ENCODE data around the gene TMEM255B. TPM values are rescaled to one million over a fixed set of nuclear protein-coding genes. Genes with fewer than 3 reads are reported as not detected.

Gene TMEM255B
- total and polyA plus RNA-seq, 9 of the 15 experiments (the other 6 are each of a cell fraction or from before 2014, with no cell fraction given), result 0.01 to 0.75 (median 0.23) TPM

DNA sequence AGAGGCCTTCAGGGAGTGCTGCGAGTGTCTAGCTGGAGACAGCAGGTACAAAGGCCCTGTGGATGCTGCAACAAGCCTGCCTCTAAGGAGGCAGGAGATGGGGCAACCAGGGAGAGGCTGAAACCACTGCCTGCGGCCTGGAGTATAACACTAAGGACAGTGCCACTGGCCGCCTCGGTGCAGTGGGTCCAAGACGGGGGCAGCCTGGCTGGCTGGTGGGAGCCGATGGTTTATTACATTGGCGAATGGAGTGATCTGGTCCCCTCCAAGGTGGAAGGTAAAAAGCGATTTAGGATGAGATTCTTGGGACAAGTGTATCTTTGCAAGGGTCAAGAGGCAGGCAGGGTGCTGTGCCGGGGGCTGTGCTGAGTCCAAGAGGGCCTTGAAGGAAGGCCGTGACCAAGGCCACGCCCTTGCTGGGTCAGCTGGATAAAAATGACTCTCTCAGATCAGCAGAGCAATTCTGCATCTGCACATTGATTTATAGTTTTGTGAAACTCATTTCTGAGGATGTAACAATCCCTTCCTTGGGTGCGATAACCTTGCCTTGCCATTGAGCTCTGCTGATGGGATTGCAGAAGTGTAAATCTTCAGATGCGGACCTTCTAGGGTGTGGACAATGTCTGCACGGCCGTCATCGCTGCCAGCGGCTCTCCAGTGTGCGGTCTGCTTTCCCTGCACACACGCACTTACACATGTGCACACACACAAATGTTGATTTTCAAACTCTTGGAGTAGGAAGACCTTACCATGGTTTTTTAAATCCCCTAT is 6.0 kb downstream of the TMEM255B start:
- Histone ChIP-seq H3K4me3 (no peak overlapping the region), H3K27ac (ENCODE audit: extremely low read depth, low read depth, low read length) (no peak overlapping the region), H3K79me2 (ENCODE audit: control insufficient read depth, insufficient read depth, low read length) (no peaks in the 10 kb centered on the region), H4K20me1 (replicated peaks; ENCODE audit: control insufficient read depth, insufficient read depth, low read length) (0 out of 2 replicates have a peak, but pooled peaks cover 5% of the 10 kb centered on the region), H3K4me2 (ENCODE audit: insufficient read depth, low read length) (no peak overlapping the region), H3K9me1 (ENCODE audit: control insufficient read depth, insufficient read depth, low read length) (no peaks in the 10 kb centered on the region), H3K9ac (ENCODE audit: insufficient read depth in 1 of 2, low read depth in 2 of 2, low read length in 2 of 2) (no peak overlapping the region), H3K36me3 (ENCODE audit: control insufficient read depth, insufficient read depth, low read length) (no peaks in the 10 kb centered on the region), H3K9me3 (replicated peaks; ENCODE audit: control insufficient read depth, insufficient read depth, low read depth, low read length) (no peaks in the 10 kb centered on the region), H3K27me3 (ENCODE audit: control insufficient read depth in 2 of 2, insufficient read depth in 2 of 2, low read length in 2 of 2) (peaks cover 30 to 80% of the 10 kb centered on the region in 2 experiments), H3K4me1 (replicated peaks in 1 of 2; ENCODE audit: control insufficient read depth in 2 of 2, insufficient read depth in 2 of 2, low read length in 2 of 2) (peaks cover 4 to 11% of the 10 kb centered on the region in 2 experiments; a peak in 4 of 5 replicates), H2AFZ (ENCODE audit: low read depth, low read length) (no peak overlapping the region)
- in situ Hi-C loops (cut with MboI) (no loop called here), intact Hi-C loops (cut with micrococcal nuclease) (no loop called here)
- DNase-seq (ENCODE audit: extremely low read depth in 1 of 4, low spot score in 3 of 4), result no peak
- 14% methylated on average over 19 of the region's 19 CpGs for WGBS (ENCODE audit: insufficient coverage, low coverage, missing lambda C conversion rate)
- ChIA-PET POLR2A (no interaction called here), CTCF (ENCODE audit: low intra/inter-chr PET ratio) (no interaction called here)
- no peak for ATAC-seq
- TF ChIP-seq POLR2AphosphoS2 (IDR thresholded peaks at IDR 0.05; ENCODE audit: low read length) (no peak), MEIS2 (IDR thresholded peaks at IDR 0.05; ENCODE audit: partially characterized antibody) (peak; percentile 16)
- BruUV-seq (replicated peaks), result no TSS peak
- FAIRE-seq, result no peak

DNA sequence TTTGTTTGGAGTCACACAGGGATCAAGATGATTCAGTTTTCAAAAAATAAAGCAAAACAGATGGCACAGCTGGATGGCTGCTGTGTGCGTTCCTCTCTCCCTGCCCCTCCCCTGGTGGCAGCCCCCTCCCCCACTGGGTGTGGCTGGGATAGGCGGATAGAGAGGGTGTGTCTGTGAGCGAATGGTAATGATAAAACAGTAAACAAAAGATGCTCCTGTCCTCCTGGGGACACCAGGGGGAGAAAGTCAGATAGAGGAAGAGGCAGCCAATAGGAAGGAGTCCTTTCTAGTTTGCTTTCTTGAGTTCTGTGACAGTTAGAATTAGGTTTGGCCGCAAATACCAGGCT is 6.5 kb downstream of the TMEM255B start:
- no peaks in the 10 kb centered on the region for H3K79me2 ChIP-seq (ENCODE audit: control insufficient read depth, insufficient read depth, low read length)
- H3K4me3 ChIP-seq, result no peak overlapping the region
- peaks cover 30 to 82% of the 10 kb centered on the region in 2 experiments for H3K27me3 ChIP-seq (ENCODE audit: control insufficient read depth in 2 of 2, insufficient read depth in 2 of 2, low read length in 2 of 2)
- no peaks in the 10 kb centered on the region for H3K9me1 ChIP-seq (ENCODE audit: control insufficient read depth, insufficient read depth, low read length)
- FAIRE-seq (no peak), DNase-seq (ENCODE audit: extremely low read depth in 1 of 4, low spot score in 3 of 4) (peak in 3 of 4 experiments; percentile 17 to 30 (median 24)), ATAC-seq (peak; percentile 62)
- H4K20me1 ChIP-seq (replicated peaks; ENCODE audit: control insufficient read depth, insufficient read depth, low read length), result 0 out of 2 replicates have a peak, but pooled peaks cover 5% of the 10 kb centered on the region
- no peaks in the 10 kb centered on the region for H3K36me3 ChIP-seq (ENCODE audit: control insufficient read depth, insufficient read depth, low read length)
- H3K27ac ChIP-seq (ENCODE audit: extremely low read depth, low read depth, low read length), result no peak overlapping the region
- H3K4me1 ChIP-seq (replicated peaks in 1 of 2; ENCODE audit: control insufficient read depth in 2 of 2, insufficient read depth in 2 of 2, low read length in 2 of 2), result peaks cover 4 to 11% of the 10 kb centered on the region in 2 experiments; a peak in 4 of 5 replicates
- ChIA-PET CTCF (ENCODE audit: low intra/inter-chr PET ratio) (no interaction called here), POLR2A (no interaction called here)
- intact Hi-C loops (cut with micrococcal nuclease), result no loop called here
- no TSS peak for BruUV-seq (replicated peaks)
- in situ Hi-C loops (cut with MboI), result no loop called here
- no peak overlapping the region for H2AFZ ChIP-seq (ENCODE audit: low read depth, low read length)
- 0% methylated on average over 3 of the region's 4 CpGs for WGBS (ENCODE audit: insufficient coverage, low coverage, missing lambda C conversion rate)
- H3K4me2 ChIP-seq (ENCODE audit: insufficient read depth, low read length), result no peak overlapping the region
- H3K9me3 ChIP-seq (replicated peaks; ENCODE audit: control insufficient read depth, insufficient read depth, low read depth, low read length), result no peaks in the 10 kb centered on the region
- H3K9ac ChIP-seq (ENCODE audit: insufficient read depth in 1 of 2, low read depth in 2 of 2, low read length in 2 of 2), result no peak overlapping the region
- TF ChIP-seq SETDB1 (IDR thresholded peaks at IDR 0.05; ENCODE audit: low read length) (no peak), NFIX (CRISPR knock-in tag; IDR thresholded peaks at IDR 0.05; ENCODE audit: low read depth) (no peak), RHOXF2B (CRISPR knock-in tag; conservative IDR thresholded peaks at IDR 0.05) (no peak), ZNF41 (CRISPR knock-in tag; conservative IDR thresholded peaks at IDR 0.05) (no peak), FOXA3 (CRISPR knock-in tag; conservative IDR thresholded peaks at IDR 0.05 in 1 of 2, IDR thresholded peaks at IDR 0.05 in 1 of 2) (no peak)
